NCI-H2081 treated with DMSO at 0.1 percent for 48 hours (cell line): ENCODE results near the gene TRAPPC2.

Experiments used
- DNase-seq: peaks from one replicate; lab custom pipeline; 2025; lab: John Stamatoyannopoulos, UW

TRAPPC2 gene

GRCh38 chrX:13669246-13669737 is 65.1 kb downstream of the TRAPPC2 start:
- no peak for DNase-seq

DNA sequence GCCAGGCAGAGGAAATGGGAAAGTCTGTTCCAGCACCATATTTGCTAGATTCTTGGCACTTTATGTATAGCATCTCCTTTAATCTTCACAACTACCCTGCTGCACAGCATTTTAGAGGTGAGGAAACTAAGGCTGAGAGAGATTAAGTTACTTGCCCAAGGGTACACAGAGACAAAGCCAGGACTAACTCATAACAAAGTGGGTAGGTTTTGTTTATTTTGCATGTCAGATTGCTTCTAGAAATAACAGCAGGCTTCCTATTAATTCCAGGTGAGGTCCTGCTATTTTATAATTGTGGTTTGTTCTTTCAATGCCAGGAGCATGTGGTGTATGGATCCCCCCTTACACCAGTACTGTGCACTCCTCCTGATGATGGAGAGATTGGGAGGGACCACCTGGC is 66.5 kb downstream of the TRAPPC2 start:
- no peak for DNase-seq

DNA sequence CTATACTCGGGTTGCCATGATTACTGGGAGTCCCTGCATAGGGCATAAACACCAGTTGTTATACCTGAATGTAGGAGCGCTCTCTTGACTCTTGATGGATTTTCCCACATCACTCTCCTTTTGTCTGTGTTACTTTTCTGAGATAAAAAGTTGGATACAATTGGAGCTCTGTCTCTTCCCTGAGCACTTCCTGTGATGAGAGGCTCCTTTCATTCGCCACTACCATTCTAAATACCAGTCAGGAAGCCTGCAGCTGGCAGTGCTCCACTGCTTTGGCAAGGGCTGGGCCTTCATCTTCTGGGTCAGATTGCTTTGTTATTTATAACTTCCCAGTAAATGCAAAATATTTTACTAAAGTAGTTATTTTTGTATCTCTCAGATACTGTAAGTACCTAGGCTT is 67.6 kb downstream of the TRAPPC2 start:
- no peak for DNase-seq

DNA sequence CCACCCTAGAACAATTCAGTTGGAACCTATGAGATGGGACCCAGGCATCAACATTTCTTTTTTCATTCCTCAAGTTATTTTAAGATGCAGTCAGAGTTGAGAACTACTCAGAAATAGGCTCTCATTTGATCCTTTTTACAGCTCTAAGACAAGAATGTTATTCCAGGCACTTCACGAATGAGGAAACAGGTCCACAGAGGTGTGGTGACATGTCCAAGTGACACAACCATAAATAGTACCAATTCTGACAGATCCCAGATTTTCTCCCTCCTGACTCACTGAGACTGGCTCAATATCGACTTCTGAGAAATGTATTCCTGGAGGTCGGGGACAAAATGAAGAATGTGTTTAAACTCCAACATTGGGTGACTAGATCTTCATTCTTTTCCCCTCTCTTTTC is 70.4 kb downstream of the TRAPPC2 start:
- DNase-seq: no peak

DNA sequence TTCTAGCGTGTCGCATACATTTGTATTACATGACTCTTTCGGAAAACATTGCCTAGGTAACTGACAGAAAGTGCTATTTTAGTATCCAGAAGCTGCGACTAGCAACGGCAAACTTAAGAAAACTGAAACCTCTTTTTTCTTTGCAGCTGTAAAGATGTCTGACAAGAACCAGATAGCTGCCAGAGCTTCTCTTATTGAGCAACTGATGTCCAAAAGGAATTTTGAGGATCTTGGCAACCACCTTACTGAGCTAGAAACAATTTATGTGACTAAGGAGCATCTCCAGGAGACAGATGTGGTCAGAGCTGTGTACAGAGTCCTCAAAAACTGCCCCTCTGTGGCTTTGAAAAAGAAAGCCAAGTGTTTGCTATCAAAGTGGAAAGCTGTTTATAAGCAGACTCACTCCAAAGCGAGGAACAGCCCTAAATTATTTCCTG is 72.0 kb downstream of the TRAPPC2 start:
- no peak for DNase-seq
